ENCODE results near the gene KNSTRN. TPM values are rescaled to one million over a fixed set of nuclear protein-coding genes. Genes with fewer than 3 reads are reported as not detected.

The KNSTRN gene
- total RNA-seq, 4 donors from 2014 or later: 10.8 to 30.9 (median 22.1) TPM

DNA sequence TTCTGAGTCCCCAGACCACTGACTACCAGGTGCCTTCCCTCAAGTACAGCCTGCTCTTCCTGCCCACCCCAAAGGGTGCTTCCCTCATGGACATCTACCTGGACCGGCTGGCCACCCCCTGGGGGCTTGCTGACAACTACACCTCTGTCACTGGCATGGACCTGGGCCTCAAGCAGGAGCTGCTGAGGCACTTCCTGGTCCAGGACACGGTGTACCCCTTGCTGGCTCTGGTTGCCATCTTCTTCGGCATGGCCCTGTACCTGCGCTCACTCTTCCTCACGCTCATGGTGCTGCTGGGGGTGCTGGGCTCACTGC lies 15.2 kb upstream of the KNSTRN start:
- Histone ChIP-seq H3K4me1 (peaks cover 18 to 20% of the 10 kb centered on the region in 2 donors), H3K27ac (peak overlapping the region; percentile 77 to 92 (median 84)), H3K27me3 (no peaks in the 10 kb centered on the region), H3K9me3 (no peaks in the 10 kb centered on the region), H3K4me3 (peak overlapping the region; percentile 31 to 51 (median 40)), H3K36me3 (no peaks in the 10 kb centered on the region)
- intact Hi-C loops (cut with DNase I; ENCODE audit: low total_unique reads): loop anchor here (1.0 kb wide), 2 partner anchors 22 to 44 kb away; partner anchors contain the start of gene INAFM2
- peak; percentile 8 to 28 for ATAC-seq
- TF ChIP-seq, protein P1, sequence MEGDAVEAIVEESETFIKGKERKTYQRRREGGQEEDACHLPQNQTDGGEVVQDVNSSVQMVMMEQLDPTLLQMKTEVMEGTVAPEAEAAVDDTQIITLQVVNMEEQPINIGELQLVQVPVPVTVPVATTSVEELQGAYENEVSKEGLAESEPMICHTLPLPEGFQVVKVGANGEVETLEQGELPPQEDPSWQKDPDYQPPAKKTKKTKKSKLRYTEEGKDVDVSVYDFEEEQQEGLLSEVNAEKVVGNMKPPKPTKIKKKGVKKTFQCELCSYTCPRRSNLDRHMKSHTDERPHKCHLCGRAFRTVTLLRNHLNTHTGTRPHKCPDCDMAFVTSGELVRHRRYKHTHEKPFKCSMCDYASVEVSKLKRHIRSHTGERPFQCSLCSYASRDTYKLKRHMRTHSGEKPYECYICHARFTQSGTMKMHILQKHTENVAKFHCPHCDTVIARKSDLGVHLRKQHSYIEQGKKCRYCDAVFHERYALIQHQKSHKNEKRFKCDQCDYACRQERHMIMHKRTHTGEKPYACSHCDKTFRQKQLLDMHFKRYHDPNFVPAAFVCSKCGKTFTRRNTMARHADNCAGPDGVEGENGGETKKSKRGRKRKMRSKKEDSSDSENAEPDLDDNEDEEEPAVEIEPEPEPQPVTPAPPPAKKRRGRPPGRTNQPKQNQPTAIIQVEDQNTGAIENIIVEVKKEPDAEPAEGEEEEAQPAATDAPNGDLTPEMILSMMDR (IDR thresholded peaks at IDR 0.05 in 4 of 5, conservative IDR thresholded peaks at IDR 0.05 in 1 of 5): no peak
- TF ChIP-seq POLR2A (IDR thresholded peaks at IDR 0.05): no peak
- DNase-seq: no peak
- in situ Hi-C loops (cut with MboI; ENCODE audit: low sequenced_read_pairs in 4 of 4): no loop called here

DNA sequence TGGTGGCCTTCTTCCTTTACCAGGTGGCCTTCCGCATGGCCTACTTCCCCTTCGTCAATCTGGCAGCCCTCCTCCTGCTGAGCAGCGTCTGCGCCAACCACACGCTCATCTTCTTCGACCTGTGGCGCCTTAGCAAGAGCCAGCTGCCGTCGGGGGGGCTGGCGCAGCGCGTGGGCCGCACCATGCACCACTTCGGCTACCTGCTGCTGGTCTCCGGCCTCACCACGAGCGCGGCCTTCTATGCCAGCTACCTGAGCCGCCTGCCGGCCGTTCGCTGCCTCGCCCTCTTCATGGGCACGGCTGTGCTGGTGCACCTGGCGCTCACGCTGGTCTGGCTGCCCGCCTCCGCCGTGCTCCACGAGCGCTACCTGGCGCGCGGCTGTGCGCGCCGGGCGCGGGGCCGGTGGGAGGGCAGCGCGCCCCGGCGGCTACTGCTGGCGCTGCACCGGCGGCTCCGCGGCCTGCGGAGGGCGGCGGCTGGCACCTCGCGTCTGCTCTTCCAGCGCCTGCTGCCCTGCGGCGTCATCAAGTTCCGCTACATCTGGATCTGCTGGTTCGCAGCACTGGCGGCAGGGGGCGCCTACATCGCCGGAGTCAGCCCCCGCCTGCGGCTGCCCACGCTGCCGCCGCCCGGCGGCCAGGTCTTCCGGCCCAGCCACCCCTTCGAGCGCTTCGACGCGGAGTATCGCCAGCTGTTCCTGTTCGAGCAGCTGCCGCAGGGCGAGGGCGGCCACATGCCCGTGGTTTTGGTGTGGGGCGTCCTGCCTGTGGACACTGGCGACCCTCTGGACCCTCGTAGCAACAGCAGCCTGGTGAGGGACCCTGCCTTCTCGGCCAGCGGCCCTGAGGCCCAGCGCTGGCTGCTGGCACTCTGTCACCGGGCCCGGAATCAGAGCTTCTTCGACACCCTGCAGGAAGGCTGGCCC lies 14.6 kb upstream of the KNSTRN start:
- peaks cover 18 to 20% of the 10 kb centered on the region in 2 donors for H3K4me1 ChIP-seq
- H3K4me3 ChIP-seq: peak overlapping the region; percentile 35 to 51 (median 40)
- peak; percentile 64 to 86 for DNase-seq
- peak overlapping the region; percentile 77 to 92 (median 84) for H3K27ac ChIP-seq
- peak; percentile 70 to 78 for ATAC-seq
- intact Hi-C loops (cut with DNase I; ENCODE audit: low total_unique reads) (loop anchor here (1.0 to 2.0 kb wide), 4 partner anchors 23 to 55 kb away; partner anchors contain the start of genes CCDC9B and INAFM2), in situ Hi-C loops (cut with MboI; ENCODE audit: low sequenced_read_pairs in 4 of 4) (no loop called here)
- H3K36me3 ChIP-seq: no peaks in the 10 kb centered on the region
- no peaks in the 10 kb centered on the region for H3K9me3 ChIP-seq
- H3K27me3 ChIP-seq: no peaks in the 10 kb centered on the region
- TF ChIP-seq, protein P1 (IDR thresholded peaks at IDR 0.05 in 4 of 5, conservative IDR thresholded peaks at IDR 0.05 in 1 of 5): peak; percentile 81 to 97 (median 93)
- TF ChIP-seq POLR2A (IDR thresholded peaks at IDR 0.05): no peak

DNA sequence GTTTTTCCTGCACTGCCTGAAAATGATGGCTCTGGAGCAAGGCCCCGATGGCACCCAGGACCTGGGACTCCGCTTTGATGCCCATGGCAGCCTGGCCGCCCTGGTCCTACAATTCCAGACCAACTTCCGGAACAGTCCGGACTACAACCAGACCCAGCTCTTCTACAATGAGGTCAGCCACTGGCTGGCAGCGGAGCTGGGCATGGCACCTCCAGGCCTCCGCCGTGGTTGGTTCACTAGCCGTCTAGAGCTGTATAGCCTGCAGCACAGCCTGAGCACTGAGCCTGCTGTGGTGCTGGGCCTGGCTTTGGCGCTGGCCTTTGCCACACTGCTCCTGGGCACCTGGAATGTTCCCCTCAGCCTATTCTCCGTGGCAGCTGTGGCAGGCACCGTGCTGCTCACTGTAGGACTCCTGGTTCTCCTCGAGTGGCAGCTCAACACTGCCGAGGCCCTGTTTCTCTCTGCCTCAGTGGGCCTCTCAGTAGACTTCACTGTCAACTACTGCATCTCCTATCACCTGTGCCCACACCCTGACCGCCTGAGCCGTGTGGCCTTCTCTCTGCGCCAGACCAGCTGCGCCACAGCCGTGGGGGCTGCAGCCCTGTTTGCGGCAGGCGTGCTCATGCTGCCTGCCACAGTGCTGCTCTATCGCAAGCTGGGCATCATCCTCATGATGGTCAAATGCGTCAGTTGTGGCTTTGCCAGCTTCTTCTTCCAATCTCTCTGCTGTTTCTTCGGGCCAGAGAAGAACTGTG lies 13.6 kb upstream of the KNSTRN start:
- H3K27ac ChIP-seq: peak overlapping the region in 1 of 4 donors; percentile 73
- no peak for TF ChIP-seq POLR2A (IDR thresholded peaks at IDR 0.05)
- TF ChIP-seq, protein P1 (IDR thresholded peaks at IDR 0.05 in 4 of 5, conservative IDR thresholded peaks at IDR 0.05 in 1 of 5): no peak

DNA sequence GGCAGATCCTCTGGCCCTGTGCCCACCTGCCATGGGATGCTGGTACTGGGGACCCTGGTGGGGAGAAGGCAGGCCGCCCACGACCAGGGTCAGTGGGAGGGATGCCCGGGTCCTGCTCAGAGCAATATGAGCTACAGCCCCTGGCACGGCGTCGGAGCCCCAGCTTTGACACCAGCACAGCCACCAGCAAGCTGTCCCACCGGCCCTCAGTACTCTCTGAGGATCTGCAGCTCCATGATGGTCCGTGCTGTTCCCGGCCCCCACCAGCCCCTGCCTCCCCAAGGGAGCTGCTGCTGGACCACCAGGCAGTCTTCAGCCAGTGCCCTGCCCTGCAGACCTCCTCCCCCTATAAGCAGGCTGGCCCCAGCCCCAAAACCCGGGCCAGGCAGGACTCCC lies 13.0 kb upstream of the KNSTRN start:
- H3K9me3 ChIP-seq: no peaks in the 10 kb centered on the region
- H3K4me1 ChIP-seq: peaks cover 18 to 20% of the 10 kb centered on the region in 2 donors
- H3K27me3 ChIP-seq: no peaks in the 10 kb centered on the region
- no peak for DNase-seq
- TF ChIP-seq, protein P1 (IDR thresholded peaks at IDR 0.05 in 4 of 5, conservative IDR thresholded peaks at IDR 0.05 in 1 of 5): no peak
- TF ChIP-seq POLR2A (IDR thresholded peaks at IDR 0.05): no peak
- no peaks in the 10 kb centered on the region for H3K36me3 ChIP-seq
- intact Hi-C loops (cut with DNase I; ENCODE audit: low total_unique reads) (loop anchor here (2.0 kb wide), 1 partner anchor 53 kb away; no protein-coding TSS in a partner anchor), in situ Hi-C loops (cut with MboI; ENCODE audit: low sequenced_read_pairs in 4 of 4) (no loop called here)
- no peak overlapping the region for H3K4me3 ChIP-seq
- no peak overlapping the region for H3K27ac ChIP-seq
- ATAC-seq: no peak

More for the DNA sequence above, 13.6 kb upstream of the KNSTRN start:
- no peak for ATAC-seq
- Histone ChIP-seq H3K4me1 (peaks cover 18 to 20% of the 10 kb centered on the region in 2 donors), H3K36me3 (no peaks in the 10 kb centered on the region), H3K4me3 (no peak overlapping the region), H3K9me3 (no peaks in the 10 kb centered on the region), H3K27me3 (no peaks in the 10 kb centered on the region)
- in situ Hi-C loops (cut with MboI; ENCODE audit: low sequenced_read_pairs in 4 of 4): no loop called here
- intact Hi-C loops (cut with DNase I; ENCODE audit: low total_unique reads): loop anchor here (1.0 to 2.0 kb wide), 2 partner anchors 29 to 54 kb away; partner anchors contain the start of gene CCDC9B
- no peak for DNase-seq
